Type B pancreatic cell (in vitro differentiated cells): ENCODE data around the gene SPDYE4. TPM values are rescaled to one million over a fixed set of nuclear protein-coding genes. Genes with fewer than 3 reads are reported as not detected.
A peak's percentile ranks its signal among the peaks of the same experiment; 100 is the strongest.

ENCODE experiments used
- DNase-seq: peaks from one replicate; pipeline ENCODE4 v3.0.0; 2021; ENCODE audit warnings: mixed read lengths; ENCODE audit not compliant: unreplicated experiment; ENCODE audit errors: extremely low spot score
- H3K27ac Mint-ChIP-seq: 2 replicates; pipeline ENCODE4 v1.8.0; 2021; ENCODE audit warnings: mild to moderate bottlenecking, mixed read lengths
- H3K27me3 Mint-ChIP-seq: 2 replicates; pipeline ENCODE4 v1.8.0; 2021; ENCODE audit warnings: mixed read lengths
- H3K36me3 Mint-ChIP-seq: 2 replicates; pipeline ENCODE4 v1.8.0; 2021; ENCODE audit warnings: mixed read lengths
- H3K4me1 Mint-ChIP-seq: one replicate; pipeline ENCODE4 v1.8.0; 2021; ENCODE audit warnings: mixed read lengths; ENCODE audit not compliant: unreplicated experiment
- H3K4me3 Mint-ChIP-seq: 2 replicates; pipeline ENCODE4 v1.8.0; 2021; ENCODE audit warnings: mild to moderate bottlenecking, mixed read lengths
- H3K9me3 Mint-ChIP-seq: 2 replicates; pipeline ENCODE4 v1.8.0; 2021; ENCODE audit warnings: mixed read lengths
- total RNA-seq: library from RNA; stranded (reverse); gene quantifications from 2 replicates; pipeline ENCODE4 v1.2.1, GENCODE V29; 2021; ENCODE audit warnings: low replicate concordance
- TF ChIP-seq, protein P1 (sequence below): fragments of 200-600 bp; sonication (generic); conservative IDR thresholded peaks from 2 replicates; pipeline ENCODE4 v1.5.0; 2021; ENCODE audit warnings: antibody characterized with exemption, mild to moderate bottlenecking

SPDYE4 gene
- total RNA-seq, 1 donor from 2014 or later: not detected

GRCh38 chr17:8708025-8708461 lies 50.3 kb downstream of the SPDYE4 start:
- DNase-seq: no peak
- Mint-ChIP-seq H3K4me1 (peaks cover 28% of the 10 kb centered on the region), H3K4me3 (peak overlapping the region; percentile 21), H3K27ac (peak overlapping the region; percentile 56), H3K36me3 (no peaks in the 10 kb centered on the region), H3K9me3 (peaks cover 19% of the 10 kb centered on the region), H3K27me3 (no peaks in the 10 kb centered on the region)
- TF ChIP-seq, protein P1, sequence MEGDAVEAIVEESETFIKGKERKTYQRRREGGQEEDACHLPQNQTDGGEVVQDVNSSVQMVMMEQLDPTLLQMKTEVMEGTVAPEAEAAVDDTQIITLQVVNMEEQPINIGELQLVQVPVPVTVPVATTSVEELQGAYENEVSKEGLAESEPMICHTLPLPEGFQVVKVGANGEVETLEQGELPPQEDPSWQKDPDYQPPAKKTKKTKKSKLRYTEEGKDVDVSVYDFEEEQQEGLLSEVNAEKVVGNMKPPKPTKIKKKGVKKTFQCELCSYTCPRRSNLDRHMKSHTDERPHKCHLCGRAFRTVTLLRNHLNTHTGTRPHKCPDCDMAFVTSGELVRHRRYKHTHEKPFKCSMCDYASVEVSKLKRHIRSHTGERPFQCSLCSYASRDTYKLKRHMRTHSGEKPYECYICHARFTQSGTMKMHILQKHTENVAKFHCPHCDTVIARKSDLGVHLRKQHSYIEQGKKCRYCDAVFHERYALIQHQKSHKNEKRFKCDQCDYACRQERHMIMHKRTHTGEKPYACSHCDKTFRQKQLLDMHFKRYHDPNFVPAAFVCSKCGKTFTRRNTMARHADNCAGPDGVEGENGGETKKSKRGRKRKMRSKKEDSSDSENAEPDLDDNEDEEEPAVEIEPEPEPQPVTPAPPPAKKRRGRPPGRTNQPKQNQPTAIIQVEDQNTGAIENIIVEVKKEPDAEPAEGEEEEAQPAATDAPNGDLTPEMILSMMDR: no peak

DNA sequence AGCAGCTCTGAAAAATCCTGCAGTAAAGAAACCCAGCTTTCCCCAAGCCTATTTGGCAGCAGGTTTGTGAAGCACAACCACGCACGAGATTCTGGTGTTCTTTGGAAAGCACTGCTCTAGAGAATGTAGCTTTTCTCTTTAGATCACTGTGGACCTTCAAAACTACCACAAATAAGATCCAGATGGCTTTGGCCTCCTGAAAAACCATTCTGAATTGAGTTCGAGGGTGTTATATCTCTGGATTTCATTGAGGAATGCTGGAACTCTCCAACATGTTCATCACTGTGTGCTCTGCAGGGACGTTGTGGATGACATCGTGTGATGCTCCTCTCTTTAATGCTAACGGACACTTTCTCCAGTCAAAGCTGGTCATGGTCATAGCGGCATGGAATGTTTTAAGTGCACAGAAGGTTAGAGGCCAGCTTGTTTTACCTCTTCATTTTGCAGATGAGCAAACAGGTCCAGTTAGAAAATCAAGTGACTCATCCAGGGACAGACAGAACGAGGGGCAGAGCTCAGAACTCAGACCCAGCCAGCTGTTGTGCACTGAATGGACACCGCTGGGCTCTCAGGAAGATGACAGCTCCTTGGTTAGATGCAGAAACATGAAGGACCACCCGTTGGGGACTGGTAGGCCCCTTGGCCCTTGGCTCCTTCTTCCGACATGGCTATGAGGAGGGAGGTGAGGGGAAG lies 50.9 kb downstream of the SPDYE4 start:
- H3K27ac Mint-ChIP-seq: peak overlapping the region; percentile 56
- H3K9me3 Mint-ChIP-seq: peaks cover 19% of the 10 kb centered on the region
- no peaks in the 10 kb centered on the region for H3K36me3 Mint-ChIP-seq
- TF ChIP-seq, protein P1: no peak
- peak overlapping the region; percentile 21 for H3K4me3 Mint-ChIP-seq
- H3K27me3 Mint-ChIP-seq: no peaks in the 10 kb centered on the region
- no peak for DNase-seq
- peaks cover 25% of the 10 kb centered on the region for H3K4me1 Mint-ChIP-seq

DNA sequence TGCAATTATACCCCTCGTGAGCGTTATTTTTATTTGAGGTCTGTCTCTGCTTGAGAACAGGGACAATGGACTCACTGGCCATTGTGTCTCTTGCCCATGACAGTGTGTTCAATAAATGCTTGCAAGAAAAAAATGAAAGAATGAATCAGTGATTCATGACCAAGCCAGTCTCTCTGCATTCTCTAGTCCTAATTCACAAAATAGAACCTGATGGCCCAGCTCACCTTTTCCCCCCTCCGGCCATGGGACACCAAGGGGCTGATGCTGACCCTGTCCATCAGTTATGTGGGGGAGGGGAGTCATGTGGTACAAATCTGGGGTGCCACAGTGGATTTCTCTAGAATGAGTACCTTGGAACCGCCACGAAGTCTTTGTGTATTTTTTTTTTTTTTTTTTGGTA lies 51.9 kb downstream of the SPDYE4 start:
- no peak for DNase-seq
- Mint-ChIP-seq H3K4me1 (peaks cover 22% of the 10 kb centered on the region), H3K27me3 (no peaks in the 10 kb centered on the region), H3K4me3 (no peak overlapping the region), H3K9me3 (peaks cover 19% of the 10 kb centered on the region), H3K36me3 (no peaks in the 10 kb centered on the region), H3K27ac (no peak overlapping the region)
- TF ChIP-seq, protein P1: no peak

DNA sequence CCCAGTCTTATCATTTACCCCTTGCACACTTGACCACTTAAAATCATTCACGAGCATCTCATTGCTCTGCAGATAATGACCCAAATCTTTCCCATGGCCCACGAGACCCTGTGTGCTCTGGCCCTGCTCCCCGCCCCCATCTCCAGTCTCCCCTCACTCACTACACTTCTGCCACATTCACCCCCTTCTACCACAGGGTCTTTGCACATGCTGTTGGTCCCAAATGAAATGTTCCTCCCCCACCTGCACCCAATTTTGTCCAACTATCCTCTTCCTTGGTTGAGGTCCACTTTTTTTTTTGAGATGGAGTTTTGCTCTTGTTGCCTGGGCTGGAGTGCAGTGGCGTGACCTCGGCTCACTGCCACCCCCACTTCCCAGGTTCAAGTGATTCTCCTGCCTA lies 52.9 kb downstream of the SPDYE4 start:
- TF ChIP-seq, protein P1: no peak
- H3K4me1 Mint-ChIP-seq: peaks cover 19% of the 10 kb centered on the region
- DNase-seq: no peak
- H3K36me3 Mint-ChIP-seq: no peaks in the 10 kb centered on the region
- peaks cover 17% of the 10 kb centered on the region for H3K9me3 Mint-ChIP-seq
- no peak overlapping the region for H3K4me3 Mint-ChIP-seq
- no peak overlapping the region for H3K27ac Mint-ChIP-seq
- H3K27me3 Mint-ChIP-seq: no peaks in the 10 kb centered on the region

GRCh38 chr17:8703001-8703400 lies 55.3 kb downstream of the SPDYE4 start:
- Mint-ChIP-seq H3K4me1 (peaks cover 24% of the 10 kb centered on the region), H3K27ac (no peak overlapping the region), H3K27me3 (no peaks in the 10 kb centered on the region), H3K36me3 (no peaks in the 10 kb centered on the region), H3K4me3 (no peak overlapping the region), H3K9me3 (peaks cover 10% of the 10 kb centered on the region)
- TF ChIP-seq, protein P1: no peak
- DNase-seq: no peak
